ENCODE measurements around the gene CELA3B. TPM values are rescaled to one million over a fixed set of nuclear protein-coding genes. Genes with fewer than 3 reads are reported as not detected.

The CELA3B gene
- total and polyA plus RNA-seq, 2 of the 8 experiments (the other 6 are each of a cell fraction or from before 2014, with no cell fraction given) = not detected

DNA sequence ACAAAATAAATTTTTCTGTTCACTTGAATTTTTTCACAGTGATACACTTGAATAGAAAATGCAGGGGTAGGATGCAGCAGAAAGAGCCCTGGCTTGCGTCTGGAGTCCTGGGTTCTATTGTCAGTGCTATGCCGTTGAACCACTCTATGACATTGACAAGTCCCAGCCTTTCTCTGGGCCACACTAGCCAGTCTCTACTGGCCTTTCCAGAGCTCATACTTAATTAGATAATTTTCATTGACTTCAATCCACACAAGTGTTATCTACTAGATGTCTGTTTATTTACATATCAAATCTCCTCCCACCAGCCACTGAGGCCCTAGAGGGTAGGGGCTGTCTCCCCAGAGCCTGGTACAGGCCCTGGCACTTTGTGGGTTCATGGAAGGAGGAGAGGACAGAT is 15.5 kb upstream of the CELA3B start:
- Histone ChIP-seq H3K9ac (replicated peaks in 1 of 4; ENCODE audit: extremely low read depth in 1 of 4, low read depth in 3 of 4, low read length in 3 of 4) (no peak overlapping the region), H3K4me2 (ENCODE audit: insufficient read depth in 1 of 2, low read depth in 2 of 2, low read length in 2 of 2) (no peak overlapping the region), H2BK20ac (ENCODE audit: low read length) (no peak overlapping the region)

More for the DNA sequence above, 15.5 kb upstream of the CELA3B start:
- POLR2A ChIA-PET (ENCODE audit: partially characterized antibody) = interaction anchor here (0.9 to 1.3 kb wide), 2 partner anchors 23 to 36 kb away, joined by 3 read pairs; no protein-coding TSS in a partner anchor
- Histone ChIP-seq H3K79me2 (ENCODE audit: control insufficient read depth in 1 of 2, insufficient read depth in 2 of 2, low read length in 2 of 2) (no peaks in the 10 kb centered on the region), H3K79me1 (ENCODE audit: low read depth, low read length) (no peaks in the 10 kb centered on the region), H3K9me3 (ENCODE audit: insufficient read depth in 2 of 2, low read depth in 1 of 2, low read length in 1 of 2) (no peaks in the 10 kb centered on the region), H4K20me1 (replicated peaks in 1 of 2; ENCODE audit: control insufficient read depth in 1 of 2, insufficient read depth in 2 of 2, low read length in 2 of 2) (no peaks in the 10 kb centered on the region), H2AK5ac (ENCODE audit: low read depth, low read length) (no peak overlapping the region), H2BK12ac (ENCODE audit: low read depth, low read length) (no peak overlapping the region), H3K4me1 (replicated peaks in 1 of 4; ENCODE audit: control insufficient read depth in 3 of 4, insufficient read depth in 4 of 4, low read length in 3 of 4) (peaks cover 0 to 12% (median 9%) of the 10 kb centered on the region in 4 experiments; a peak in 6 of 7 replicates), H2BK5ac (ENCODE audit: low read depth, low read length) (no peak overlapping the region), H3K23ac (ENCODE audit: insufficient read length) (no peak overlapping the region), H3K23me2 (ENCODE audit: low read depth, low read length) (no peaks in the 10 kb centered on the region), H3K36me3 (ENCODE audit: control insufficient read depth in 2 of 4, insufficient read depth in 4 of 4, low read length in 3 of 4) (no peaks in the 10 kb centered on the region), H3K27me3 (replicated peaks in 1 of 4; ENCODE audit: control insufficient read depth in 3 of 4, extremely low read depth in 1 of 4, insufficient read depth in 3 of 4, low read length in 3 of 4) (no peaks in the 10 kb centered on the region), H3K4me3 (ENCODE audit: extremely low read depth in 1 of 4, insufficient read depth in 2 of 4, low read depth in 3 of 4, low read length in 4 of 4) (no peak overlapping the region), H3K4ac (replicated peaks; ENCODE audit: insufficient read length, low read depth, low read length) (no peak overlapping the region), H4K91ac (replicated peaks; ENCODE audit: insufficient read length, low read length) (no peak overlapping the region), H3K14ac (ENCODE audit: insufficient read length) (no peak overlapping the region), H2AFZ (ENCODE audit: low read length) (no peak overlapping the region), H3K56ac (replicated peaks; ENCODE audit: insufficient read length, low read depth, low read length) (no peak overlapping the region), H3K18ac (ENCODE audit: extremely low read depth, low read length) (no peak overlapping the region), H2BK15ac (ENCODE audit: low read length) (no peak overlapping the region), H4K8ac (ENCODE audit: extremely low read depth, insufficient read depth, low read length) (no peak overlapping the region), H3K27ac (ENCODE audit: low read depth, low read length) (no peak overlapping the region), H2BK120ac (replicated peaks; ENCODE audit: low read depth, low read length) (no peak overlapping the region), H4K5ac (ENCODE audit: insufficient read length, low read depth, low read length) (no peak overlapping the region)
- TF ChIP-seq ASH2L (IDR thresholded peaks at IDR 0.05; ENCODE audit: low read length) = no peak
- no peak for TF ChIP-seq CTBP2 (IDR thresholded peaks at IDR 0.05; ENCODE audit: borderline replicate concordance, insufficient read depth, insufficient read length, low read length)
- TF ChIP-seq SP4 (IDR thresholded peaks at IDR 0.05; ENCODE audit: low read length) = no peak
- no peak for TF ChIP-seq FOSL1 (IDR thresholded peaks at IDR 0.05; ENCODE audit: insufficient read depth, low read depth, low read length)
- TF ChIP-seq SIRT6 (IDR thresholded peaks at IDR 0.05; ENCODE audit: low read length) = no peak
- TF ChIP-seq KDM5A (IDR thresholded peaks at IDR 0.05; ENCODE audit: low read length) = no peak
- TF ChIP-seq, protein P1, sequence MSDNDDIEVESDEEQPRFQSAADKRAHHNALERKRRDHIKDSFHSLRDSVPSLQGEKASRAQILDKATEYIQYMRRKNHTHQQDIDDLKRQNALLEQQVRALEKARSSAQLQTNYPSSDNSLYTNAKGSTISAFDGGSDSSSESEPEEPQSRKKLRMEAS (IDR thresholded peaks at IDR 0.05) = no peak
- TF ChIP-seq, protein P2, sequence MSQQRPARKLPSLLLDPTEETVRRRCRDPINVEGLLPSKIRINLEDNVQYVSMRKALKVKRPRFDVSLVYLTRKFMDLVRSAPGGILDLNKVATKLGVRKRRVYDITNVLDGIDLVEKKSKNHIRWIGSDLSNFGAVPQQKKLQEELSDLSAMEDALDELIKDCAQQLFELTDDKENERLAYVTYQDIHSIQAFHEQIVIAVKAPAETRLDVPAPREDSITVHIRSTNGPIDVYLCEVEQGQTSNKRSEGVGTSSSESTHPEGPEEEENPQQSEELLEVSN (IDR thresholded peaks at IDR 0.05) = no peak
- no peak for TF ChIP-seq CHD2 (IDR thresholded peaks at IDR 0.05; ENCODE audit: low read length)
- no peak for TF ChIP-seq EGR1 (IDR thresholded peaks at IDR 0.05; ENCODE audit: borderline replicate concordance, low read depth, low read length)
- no peak for TF ChIP-seq BCL11A (IDR thresholded peaks at IDR 0.05; ENCODE audit: low read depth in 2 of 2, low read length in 2 of 2)
- no peak for TF ChIP-seq SP2 (IDR thresholded peaks at IDR 0.05; ENCODE audit: low read length)
- no peak for DNase-seq (ENCODE audit: low read depth in 1 of 2, low spot score in 2 of 2)
- FAIRE-seq = no peak
- CTCF ChIA-PET (ENCODE audit: partially characterized antibody) = interaction anchor here (0.6 to 2.4 kb wide), 3 partner anchors 12 to 281 kb away, joined by 3 to 5 read pairs (median 3); no protein-coding TSS in a partner anchor
- WGBS, 2 experiments (ENCODE audit: extremely low coverage in 1 of 2, insufficient coverage in 1 of 2, insufficient read length in 1 of 2, insufficient replicate concordance in 2 of 2, low coverage in 1 of 2, low lambda C conversion rate in 2 of 2, missing lambda C conversion rate in 1 of 2) = 97% methylated on average over 2 of the region's 2 CpGs; no CpG with 5 or more reads in 1 of the 2 experiments

Data from H1 (cell line).